B cell (primary cell): ENCODE data around the gene ST8SIA6.

Experiments
- EZH2 ChIP-seq: IDR thresholded peaks from 2 replicates; pipeline ENCODE4 v1.6.1; 2012; ENCODE audit warnings: borderline replicate concordance, low read depth, mild to moderate bottlenecking, moderate library complexity, low read length; ENCODE audit not compliant: insufficient read depth, poor library complexity, severe bottlenecking
- TF ChIP-seq, protein P1 (sequence below): fragments of 200-600 bp; IDR thresholded peaks from one replicate; pipeline ENCODE4 v1.8.0; 2022; ENCODE audit warnings: antibody characterized with exemption, mild to moderate bottlenecking

DNA sequence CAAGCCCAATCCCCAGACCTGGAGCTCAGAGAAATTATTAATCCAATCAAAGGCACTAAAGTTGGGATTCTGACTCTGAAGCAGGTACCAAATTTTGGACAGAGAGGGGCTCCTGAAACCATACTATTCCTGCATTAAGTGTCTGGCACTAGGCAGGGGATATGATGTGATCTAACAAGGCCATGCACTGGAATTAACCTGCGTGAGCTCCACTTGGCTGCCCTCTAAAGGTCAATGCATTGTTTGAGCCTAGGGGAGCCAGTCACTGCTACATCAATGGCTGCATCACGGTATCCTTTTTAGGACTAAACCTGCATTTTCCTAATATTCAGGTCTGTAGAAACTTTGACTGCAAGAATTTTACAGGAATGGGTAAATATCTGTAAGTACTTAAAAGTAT, 42.1 kb downstream of the ST8SIA6 start:
- TF ChIP-seq, protein P1, sequence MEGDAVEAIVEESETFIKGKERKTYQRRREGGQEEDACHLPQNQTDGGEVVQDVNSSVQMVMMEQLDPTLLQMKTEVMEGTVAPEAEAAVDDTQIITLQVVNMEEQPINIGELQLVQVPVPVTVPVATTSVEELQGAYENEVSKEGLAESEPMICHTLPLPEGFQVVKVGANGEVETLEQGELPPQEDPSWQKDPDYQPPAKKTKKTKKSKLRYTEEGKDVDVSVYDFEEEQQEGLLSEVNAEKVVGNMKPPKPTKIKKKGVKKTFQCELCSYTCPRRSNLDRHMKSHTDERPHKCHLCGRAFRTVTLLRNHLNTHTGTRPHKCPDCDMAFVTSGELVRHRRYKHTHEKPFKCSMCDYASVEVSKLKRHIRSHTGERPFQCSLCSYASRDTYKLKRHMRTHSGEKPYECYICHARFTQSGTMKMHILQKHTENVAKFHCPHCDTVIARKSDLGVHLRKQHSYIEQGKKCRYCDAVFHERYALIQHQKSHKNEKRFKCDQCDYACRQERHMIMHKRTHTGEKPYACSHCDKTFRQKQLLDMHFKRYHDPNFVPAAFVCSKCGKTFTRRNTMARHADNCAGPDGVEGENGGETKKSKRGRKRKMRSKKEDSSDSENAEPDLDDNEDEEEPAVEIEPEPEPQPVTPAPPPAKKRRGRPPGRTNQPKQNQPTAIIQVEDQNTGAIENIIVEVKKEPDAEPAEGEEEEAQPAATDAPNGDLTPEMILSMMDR: no peak
- TF ChIP-seq EZH2: no peak
